Breast epithelium (tissue), 3 donors: ENCODE results near the gene TNS4.

Experiments used
- CTCF ChIP-seq, 3 donors: fragments of 450-650 bp; IDR thresholded peaks; one replicate each; pipeline ENCODE4 v1.5.1; 2016 to 2017; ENCODE audit warnings: antibody characterized with exemption in 3 of 3, mild to moderate bottlenecking in 3 of 3, moderate library complexity in 3 of 3
- POLR2A ChIP-seq: fragments of 450-650 bp; IDR thresholded peaks from one replicate; pipeline ENCODE4 v1.6.1; 2016; ENCODE audit warnings: antibody characterized with exemption, mild to moderate bottlenecking, moderate library complexity

DNA sequence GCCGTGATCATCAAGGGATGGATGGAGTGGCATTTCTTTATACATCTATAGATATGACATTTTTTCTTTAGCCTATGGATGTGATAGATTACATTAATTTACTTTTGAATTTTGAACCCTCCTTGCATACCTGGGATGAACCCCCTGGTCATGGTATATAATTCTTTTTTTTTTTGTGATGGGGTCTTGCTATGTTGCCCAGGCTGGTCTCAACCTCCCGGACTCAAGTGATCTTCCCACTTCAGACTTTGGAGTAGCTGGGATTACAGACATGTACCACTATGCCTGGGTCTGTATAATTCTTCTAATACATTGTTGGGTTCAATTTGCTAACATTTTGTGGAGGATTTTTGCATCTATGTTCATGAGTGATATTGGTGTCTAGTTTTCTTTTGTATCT lies 1.7 kb upstream of the TNS4 start:
- TF ChIP-seq POLR2A = no peak
- TF ChIP-seq CTCF (IDR thresholded peaks at IDR 0.05) = no peak
